Measurements from ENCODE around the gene TPI1.
A peak's percentile ranks its signal among the peaks of the same experiment; 100 is the strongest.
"Not testable (repeated sequence)": the region's sequence is repeated elsewhere in the genome, so short reads cannot be mapped to it uniquely, and the experiment has no call there.

Gene TPI1

GRCh38 chr12:6866920-6867412 lies 365 bp upstream of the TPI1 start:
- no peak for DNase-seq (ENCODE audit: low read depth)
- peak overlapping the region; percentile 57 for H3K4me3 ChIP-seq (ENCODE audit: control insufficient read depth, low read depth, low read length)
- TF ChIP-seq CTCF (conservative IDR thresholded peaks at IDR 0.05; ENCODE audit: control insufficient read depth, insufficient read depth, low read depth, low read length): no peak

DNA sequence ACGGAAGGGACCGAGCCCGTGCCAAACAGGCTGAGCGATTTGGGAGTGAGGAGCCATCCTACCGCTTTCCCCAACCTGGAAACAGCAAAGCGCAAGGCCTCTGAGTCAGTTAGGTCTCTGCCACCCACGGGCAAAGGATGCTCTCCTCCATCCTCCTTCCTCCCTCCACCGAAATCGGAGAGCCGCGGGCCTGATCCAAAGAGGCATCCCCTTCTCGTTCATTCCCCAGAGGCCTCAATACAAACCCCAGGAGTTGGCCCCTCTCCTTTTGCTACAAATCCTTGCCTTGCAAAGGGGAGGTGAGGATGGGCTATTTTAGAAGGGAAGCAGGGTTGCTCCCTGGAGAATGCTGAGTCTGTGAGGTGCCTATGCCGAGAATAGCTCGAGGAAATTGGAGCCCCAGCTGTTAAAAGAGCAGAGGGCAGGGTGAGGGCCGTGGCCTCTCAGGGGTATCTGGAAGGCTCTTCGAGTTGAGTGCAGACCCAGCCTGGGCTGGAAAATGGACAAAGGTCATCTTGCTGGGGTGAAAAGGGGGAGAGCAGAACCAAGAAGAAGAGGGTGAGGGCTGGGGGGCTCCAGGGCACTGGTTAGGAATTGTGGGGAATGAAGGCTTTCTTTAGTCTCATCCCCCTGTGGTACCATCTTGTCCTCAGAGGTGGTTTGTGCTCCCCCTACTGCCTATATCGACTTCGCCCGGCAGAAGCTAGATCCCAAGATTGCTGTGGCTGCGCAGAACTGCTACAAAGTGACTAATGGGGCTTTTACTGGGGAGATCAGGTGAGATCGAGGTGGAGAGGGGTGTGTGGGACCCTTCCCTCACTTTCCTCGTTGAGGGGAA lies 1.1 kb downstream of the TPI1 start:
- peak; percentile 27 for TF ChIP-seq CTCF (conservative IDR thresholded peaks at IDR 0.05; ENCODE audit: control insufficient read depth, insufficient read depth, low read depth, low read length)
- H3K4me3 ChIP-seq (ENCODE audit: control insufficient read depth, low read depth, low read length): peak overlapping the region; percentile 86
- DNase-seq (ENCODE audit: low read depth): peak; percentile 31

DNA sequence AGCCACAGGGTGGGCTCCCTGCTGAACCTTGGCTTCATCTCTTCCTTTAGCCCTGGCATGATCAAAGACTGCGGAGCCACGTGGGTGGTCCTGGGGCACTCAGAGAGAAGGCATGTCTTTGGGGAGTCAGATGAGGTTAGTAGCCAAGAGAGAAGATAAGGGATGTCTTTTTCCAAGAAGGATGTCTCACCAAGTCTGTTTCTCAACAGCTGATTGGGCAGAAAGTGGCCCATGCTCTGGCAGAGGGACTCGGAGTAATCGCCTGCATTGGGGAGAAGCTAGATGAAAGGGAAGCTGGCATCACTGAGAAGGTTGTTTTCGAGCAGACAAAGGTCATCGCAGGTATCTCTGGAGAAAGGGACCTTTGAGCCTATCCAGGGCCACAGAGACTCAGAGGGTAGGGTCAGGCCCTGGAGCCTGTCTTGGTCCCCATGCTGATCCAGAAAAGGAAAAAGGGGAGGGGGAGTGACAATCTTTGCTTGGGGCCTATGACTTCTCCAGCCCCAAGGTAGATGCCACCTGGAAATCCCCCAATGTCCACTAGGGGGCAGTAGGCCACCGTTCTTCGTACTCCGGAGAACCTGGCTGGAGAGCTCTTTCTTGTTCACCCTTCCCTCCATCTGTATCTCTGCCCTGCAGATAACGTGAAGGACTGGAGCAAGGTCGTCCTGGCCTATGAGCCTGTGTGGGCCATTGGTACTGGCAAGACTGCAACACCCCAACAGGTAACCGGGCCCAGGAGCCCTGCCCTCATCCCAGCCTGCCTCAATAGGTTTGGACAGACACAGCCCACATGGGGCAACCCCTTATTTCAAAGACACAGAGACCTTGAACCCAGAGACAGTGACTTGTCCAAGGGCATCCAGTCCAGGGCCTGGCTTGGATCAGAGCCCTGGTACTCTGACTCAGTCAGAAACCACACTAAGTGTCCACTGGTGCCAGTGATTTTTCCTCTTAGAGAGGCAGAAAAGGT lies 2.0 kb downstream of the TPI1 start:
- peak overlapping the region; percentile 86 for H3K4me3 ChIP-seq (ENCODE audit: control insufficient read depth, low read depth, low read length)
- TF ChIP-seq CTCF (conservative IDR thresholded peaks at IDR 0.05; ENCODE audit: control insufficient read depth, insufficient read depth, low read depth, low read length): peak; percentile 88
- peak; percentile 76 for DNase-seq (ENCODE audit: low read depth)

GRCh38 chr12:6870304-6870703 lies 3.0 kb downstream of the TPI1 start:
- peak; percentile 33 for DNase-seq (ENCODE audit: low read depth)
- H3K4me3 ChIP-seq (ENCODE audit: control insufficient read depth, low read depth, low read length): not testable (repeated sequence)

DNA sequence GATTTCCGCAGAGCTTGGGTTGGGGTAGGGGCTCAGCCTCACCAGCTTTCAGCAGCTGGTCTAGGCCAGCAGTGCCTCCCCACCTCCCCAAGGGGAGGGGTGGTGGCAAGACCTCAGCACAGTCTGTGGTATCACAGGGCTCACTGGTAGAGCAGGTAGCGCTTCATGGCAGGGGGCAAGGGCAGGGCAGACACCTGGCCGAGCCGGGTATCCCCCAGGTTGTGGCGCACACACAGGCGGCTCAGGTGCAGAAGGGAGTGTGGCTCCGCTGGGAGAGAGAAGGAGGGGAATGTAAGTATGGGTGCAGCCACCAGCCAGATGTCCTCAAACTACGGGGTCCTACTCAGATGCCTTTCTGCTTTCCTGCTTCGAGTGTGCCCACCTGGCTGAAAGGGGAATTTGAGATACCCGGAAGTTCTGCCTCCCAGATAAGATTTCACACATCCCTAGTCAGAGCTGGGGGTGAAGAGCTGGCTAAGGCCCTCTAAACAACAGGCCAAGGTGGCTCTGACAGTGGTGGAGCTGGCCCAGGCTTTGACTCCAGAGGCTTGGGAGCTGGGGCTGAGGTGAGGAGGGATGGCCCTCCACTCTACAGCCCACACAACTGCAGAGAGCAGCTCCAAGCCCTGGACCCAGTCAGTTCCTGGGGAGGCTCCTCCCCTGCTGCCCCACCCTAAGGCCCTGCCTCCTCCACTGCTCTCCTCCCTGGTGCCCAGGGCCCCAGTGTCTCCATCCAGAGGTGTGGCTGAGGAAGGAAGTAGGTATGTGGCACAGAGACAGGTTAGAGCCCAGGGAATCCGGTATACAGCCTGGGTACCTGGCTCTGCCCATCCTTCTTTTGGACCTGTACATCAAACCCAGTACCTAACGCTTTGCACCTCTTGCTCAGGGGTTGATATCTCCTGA lies 4.0 kb downstream of the TPI1 start:
- DNase-seq (ENCODE audit: low read depth): no peak
- no peak for TF ChIP-seq CTCF (conservative IDR thresholded peaks at IDR 0.05; ENCODE audit: control insufficient read depth, insufficient read depth, low read depth, low read length)
- peak overlapping the region; percentile 82 for H3K4me3 ChIP-seq (ENCODE audit: control insufficient read depth, low read depth, low read length)

DNA sequence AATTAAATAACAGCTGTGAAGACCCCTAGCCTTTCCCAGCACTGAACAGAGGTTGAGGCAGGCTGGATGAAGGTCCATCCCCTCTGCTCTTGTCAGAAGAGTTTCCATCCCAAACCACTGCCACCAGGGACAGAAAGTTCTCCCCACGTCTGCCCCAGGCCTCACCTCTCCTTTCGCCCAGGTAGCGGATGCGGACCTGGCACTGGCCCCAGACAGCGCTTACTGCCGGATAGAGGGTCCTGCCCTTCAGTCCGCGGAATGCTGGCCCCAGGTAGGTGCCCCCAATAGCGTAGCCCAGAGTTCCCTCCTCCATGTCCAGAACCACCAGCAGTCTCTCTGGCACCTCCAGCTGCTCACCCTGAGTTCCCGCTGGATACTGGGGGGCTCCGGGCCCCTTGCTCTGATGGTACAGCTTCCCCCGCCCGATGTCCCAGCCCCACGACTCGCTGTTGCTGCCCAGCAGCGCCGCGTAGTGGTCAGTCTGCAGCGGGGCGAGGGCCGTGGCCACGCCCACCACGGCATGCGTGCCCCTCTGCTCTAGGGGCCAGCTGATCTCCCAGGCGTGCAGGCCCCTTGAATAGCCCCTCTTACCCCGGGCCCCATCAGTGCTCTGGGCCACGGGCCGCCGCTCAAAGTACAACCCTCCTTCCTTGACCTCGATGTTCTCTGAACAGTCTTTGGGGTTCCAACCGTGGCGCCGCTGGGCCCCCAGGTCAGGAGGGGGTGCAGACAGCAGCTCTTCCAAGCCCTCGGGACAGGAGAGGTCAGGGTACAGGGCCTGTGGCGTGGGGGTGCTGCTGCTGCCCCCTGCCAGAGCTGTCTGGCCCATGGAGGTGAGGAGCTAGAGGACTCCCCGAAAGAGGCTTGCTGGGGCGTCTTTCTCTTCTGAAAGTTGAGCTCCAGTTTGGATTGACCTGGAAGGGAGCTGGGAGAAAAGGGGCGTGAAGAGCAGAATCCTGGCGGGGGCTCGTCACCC lies 5.0 kb downstream of the TPI1 start:
- H3K4me3 ChIP-seq (ENCODE audit: control insufficient read depth, low read depth, low read length): peak overlapping the region; percentile 82
- peak; percentile 85 for TF ChIP-seq CTCF (conservative IDR thresholded peaks at IDR 0.05; ENCODE audit: control insufficient read depth, insufficient read depth, low read depth, low read length)
- DNase-seq (ENCODE audit: low read depth): peak; percentile 62

Data from fibroblast of mammary gland (primary cell).